Caki2 (cell line): ENCODE data around the gene ADAMTS13. TPM values are rescaled to one million over a fixed set of nuclear protein-coding genes. Genes with fewer than 3 reads are reported as not detected.
A peak's percentile ranks its signal among the peaks of the same experiment; 100 is the strongest.
"Not testable (repeated sequence)": the region's sequence is repeated elsewhere in the genome, so short reads cannot be mapped to it uniquely, and the experiment has no call there.

Experiments used
- DNase-seq: peaks from one replicate; pipeline ENCODE4 v3.0.0-alpha.2; 2015; ENCODE audit warnings: low read depth
- in situ Hi-C: cut with HindIII; loops from 2 replicates; pipeline ENCODE4 v1.10.0; 2016; ENCODE audit warnings: low sequenced_read_pairs, low pct_unique_long_range_greater_than_20kb, mixed read lengths
- total RNA-seq: library from RNA; depleted of rRNA; stranded (reverse); fragments of >200 nt; shearing (Covaris generic); gene quantifications from 2 replicates; pipeline ENCODE4 v1.2.3, GENCODE V29; 2014; ENCODE audit warnings: low replicate concordance; rRNA removed

The ADAMTS13 gene
- total RNA-seq = 3.0 and 3.7 TPM in 2 replicates

- no peak for DNase-seq
- in situ Hi-C loops = no loop called here
These were observed at the start of gene ADAMTS13 for GRCh38 chr9:133421615-133422542. Gene ADAMTS13, plus strand, starts transcription at chr9:133422367. Its CDS starts 77 bp downstream, at chr9:133422444.

DNA sequence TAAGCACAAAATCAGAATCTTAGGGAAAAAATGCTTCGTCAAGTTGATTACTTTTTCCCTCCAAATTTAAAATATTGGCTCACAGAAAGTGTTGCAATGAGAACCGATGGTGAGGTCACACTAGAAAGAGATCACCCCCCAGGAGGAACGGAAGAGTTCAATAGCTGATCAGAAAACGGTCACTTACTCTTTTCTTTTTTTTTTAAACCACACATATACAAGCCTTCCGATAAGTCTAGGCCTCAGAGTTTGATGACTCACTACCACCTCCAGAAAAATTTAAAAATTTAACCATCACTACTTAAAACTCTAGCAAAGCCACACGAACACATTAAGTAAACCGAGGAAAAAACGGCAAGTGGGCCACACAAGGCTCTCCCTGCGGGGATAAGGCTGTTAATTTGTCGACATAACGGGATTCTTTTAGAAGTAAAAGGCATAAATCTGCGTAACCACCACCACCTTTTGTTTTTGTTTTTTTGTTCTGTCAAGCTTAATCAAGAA, 47.5 kb upstream of the ADAMTS13 start:
- DNase-seq = no peak
- in situ Hi-C loops = loop anchor here (5.0 kb wide), 1 partner anchor 93 kb away; no protein-coding TSS in a partner anchor

DNA sequence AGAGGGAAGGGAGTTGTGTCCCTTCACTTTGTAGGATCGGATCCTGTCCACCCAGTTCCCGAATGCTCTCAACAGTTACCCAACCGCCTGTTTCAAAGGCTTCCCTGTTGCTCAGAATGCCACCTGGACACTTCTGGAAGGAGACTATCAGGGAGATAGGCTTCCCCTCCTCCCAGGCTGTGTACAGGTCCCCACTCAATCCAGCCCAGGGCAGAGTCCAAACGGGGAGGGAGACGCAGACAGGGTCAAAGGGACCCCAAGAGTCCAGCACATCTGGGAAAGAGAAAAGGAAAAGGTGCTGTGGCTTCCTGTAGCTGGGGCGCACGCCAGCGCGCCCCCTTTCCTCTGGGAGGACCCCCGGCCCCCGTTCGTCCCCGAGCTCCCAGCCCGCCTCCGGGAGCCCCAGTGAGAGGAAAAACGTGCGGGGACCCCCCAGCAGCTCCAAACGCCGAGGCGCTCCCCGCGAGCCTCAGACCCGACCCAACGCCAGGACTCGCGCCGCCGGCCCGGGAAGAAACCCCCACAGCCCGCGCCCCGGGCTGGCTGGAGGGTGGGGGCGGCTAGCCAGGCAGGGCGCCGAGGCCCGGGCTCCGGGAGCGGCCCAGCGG, 46.9 kb upstream of the ADAMTS13 start:
- no peak for DNase-seq
- in situ Hi-C loops = loop anchor here (5.0 kb wide), 1 partner anchor 92 kb away; no protein-coding TSS in a partner anchor

- peak; percentile 93 for DNase-seq
- in situ Hi-C loops = loop anchor here (5.0 kb wide), 1 partner anchor 91 kb away; no protein-coding TSS in a partner anchor
These were observed 46.2 kb upstream of the ADAMTS13 start, which contains the start of the genes STKLD1 and SURF4 for GRCh38 chr9:133375724-133376654. Gene STKLD1, plus strand, starts transcription at chr9:133376366. Its CDS starts 108 bp downstream, at chr9:133376474. Gene SURF4, minus strand, starts transcription at chr9:133376060. Its CDS starts 91 bp downstream, at chr9:133375969.

DNA sequence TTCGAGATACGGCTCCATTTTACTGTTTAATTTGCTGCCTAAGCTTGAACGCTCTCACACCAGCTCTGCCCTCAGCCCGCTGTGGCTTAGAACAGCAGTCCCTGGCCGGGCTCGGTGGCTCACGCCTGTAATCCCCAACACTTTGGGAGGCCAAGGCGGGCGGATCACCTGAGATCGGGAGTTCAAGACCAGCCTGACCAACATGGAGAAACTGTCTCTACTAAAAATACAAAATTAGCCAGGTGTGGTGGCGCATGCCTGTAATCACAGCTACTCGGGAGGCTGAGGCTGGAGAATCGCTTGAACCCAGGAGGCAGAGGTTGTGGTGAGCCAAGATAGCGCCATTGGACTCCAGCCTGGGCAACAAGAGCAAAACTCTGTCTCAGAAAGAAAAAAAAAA, 44.9 kb upstream of the ADAMTS13 start:
- not testable (repeated sequence) for DNase-seq
- in situ Hi-C loops = loop anchor here (5.0 kb wide), 1 partner anchor 90 kb away; no protein-coding TSS in a partner anchor

GRCh38 chr9:133377721-133378216, 44.4 kb upstream of the ADAMTS13 start:
- in situ Hi-C loops = loop anchor here (5.0 kb wide), 1 partner anchor 90 kb away; no protein-coding TSS in a partner anchor
- DNase-seq = no peak

DNA sequence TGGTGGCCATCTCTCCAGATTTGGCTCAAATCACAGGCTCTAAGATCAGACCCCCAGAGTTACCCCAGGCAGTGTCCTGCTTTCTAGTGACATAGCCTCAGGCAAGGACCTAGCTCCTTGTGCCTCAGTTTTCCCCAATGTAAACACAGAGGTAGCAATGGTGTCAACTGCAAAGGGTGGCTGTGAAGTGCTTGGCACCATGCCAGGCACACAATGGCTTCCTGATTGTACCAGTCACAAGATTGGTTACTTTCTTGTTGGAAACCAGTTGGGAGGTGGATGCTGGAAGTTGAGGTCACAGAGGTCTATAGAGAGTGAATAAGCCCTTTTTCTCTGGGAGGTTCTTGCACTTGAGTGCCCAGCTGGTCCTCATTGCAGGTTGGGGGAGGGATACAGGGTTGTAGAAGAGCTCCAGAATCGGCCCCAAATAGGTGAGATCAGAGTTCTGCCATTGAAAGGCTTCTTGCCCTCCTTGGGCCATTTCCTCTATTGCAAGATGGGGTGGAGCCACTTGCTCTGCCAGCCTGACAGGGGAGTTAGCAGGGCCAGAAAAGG, 43.7 kb upstream of the ADAMTS13 start:
- DNase-seq = no peak
- in situ Hi-C loops = loop anchor here (5.0 kb wide), 1 partner anchor 89 kb away; no protein-coding TSS in a partner anchor

GRCh38 chr9:133379153-133380086, 42.7 kb upstream of the ADAMTS13 start:
- in situ Hi-C loops = loop anchor here (5.0 kb wide), 1 partner anchor 88 kb away; no protein-coding TSS in a partner anchor
- no peak for DNase-seq

DNA sequence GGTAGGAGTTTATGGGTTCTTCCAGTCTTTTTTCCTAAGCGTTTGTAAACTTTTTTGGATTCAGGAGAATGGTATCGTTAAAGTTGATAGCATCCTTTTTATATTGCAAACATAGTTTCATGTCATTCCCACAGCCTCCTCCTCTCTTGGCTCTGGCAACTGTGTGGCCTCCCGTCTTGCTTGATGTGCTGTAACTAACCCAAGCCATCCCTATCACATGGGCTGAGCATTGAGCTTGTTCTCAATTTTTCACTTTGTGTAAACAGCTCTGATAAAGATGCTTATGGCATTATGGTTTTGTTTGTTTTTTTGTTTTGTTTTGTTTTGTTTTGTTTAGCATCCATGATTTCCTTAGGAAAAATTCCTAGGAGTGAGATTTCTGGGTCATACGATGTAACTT, 41.4 kb upstream of the ADAMTS13 start:
- DNase-seq = no peak
- in situ Hi-C loops = no loop called here

DNA sequence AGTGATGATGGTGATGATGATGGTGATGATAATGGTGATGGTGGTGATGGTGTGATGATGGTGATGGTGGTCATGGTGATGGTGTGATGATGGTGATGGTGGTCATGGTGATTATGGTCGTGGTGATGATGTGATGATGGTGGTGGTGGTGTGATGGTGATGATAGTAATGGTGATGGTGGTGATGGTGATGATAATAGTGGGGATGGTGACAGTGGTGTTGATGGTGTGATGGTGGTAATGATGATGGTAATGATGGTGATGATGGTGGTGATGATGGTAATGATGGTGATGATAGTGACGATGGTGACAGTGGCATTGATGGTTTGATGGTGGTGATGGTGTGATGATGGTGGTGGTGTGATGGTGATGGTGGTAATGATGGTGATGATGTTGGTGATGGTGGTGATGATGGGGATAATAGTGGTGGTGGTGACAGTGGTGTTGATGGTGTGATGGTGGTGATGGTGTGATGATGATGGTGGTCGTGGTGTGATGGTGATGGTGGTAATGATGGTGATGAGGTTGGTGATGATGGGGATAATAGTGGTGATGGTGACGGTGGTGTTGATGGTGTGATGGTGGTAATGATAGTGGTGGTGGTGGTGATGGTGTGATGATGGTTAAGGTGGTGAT, 39.5 kb upstream of the ADAMTS13 start:
- in situ Hi-C loops = no loop called here
- no peak for DNase-seq

GRCh38 chr9:133383438-133383837, 38.7 kb upstream of the ADAMTS13 start:
- in situ Hi-C loops = no loop called here
- DNase-seq = no peak

- in situ Hi-C loops = no loop called here
- DNase-seq = no peak
These were observed 37.3 kb upstream of the ADAMTS13 start for GRCh38 chr9:133384736-133385321.

- no peak for DNase-seq
- in situ Hi-C loops = no loop called here
These were observed 36.7 kb upstream of the ADAMTS13 start for GRCh38 chr9:133385452-133385851.

DNA sequence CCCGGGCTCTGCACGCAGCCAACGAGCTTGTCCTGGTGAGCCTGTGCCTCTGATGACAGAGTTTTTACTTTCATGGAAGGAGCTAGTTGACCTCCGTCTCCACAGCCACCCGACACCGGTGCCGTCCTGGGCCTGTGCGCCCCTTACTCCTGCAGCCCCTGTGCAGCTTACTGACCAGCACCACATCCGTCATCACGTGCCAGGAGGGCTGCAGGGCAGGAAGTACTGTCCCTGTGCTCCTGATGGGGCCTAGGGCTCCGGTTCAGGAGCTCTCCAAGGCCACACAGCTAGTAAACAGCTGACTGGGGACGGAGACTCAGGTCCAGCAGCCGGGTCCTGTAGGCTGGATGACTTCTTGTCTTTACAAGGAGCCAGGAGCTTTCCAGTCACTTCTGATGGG, 35.8 kb upstream of the ADAMTS13 start:
- in situ Hi-C loops = no loop called here
- no peak for DNase-seq

DNA sequence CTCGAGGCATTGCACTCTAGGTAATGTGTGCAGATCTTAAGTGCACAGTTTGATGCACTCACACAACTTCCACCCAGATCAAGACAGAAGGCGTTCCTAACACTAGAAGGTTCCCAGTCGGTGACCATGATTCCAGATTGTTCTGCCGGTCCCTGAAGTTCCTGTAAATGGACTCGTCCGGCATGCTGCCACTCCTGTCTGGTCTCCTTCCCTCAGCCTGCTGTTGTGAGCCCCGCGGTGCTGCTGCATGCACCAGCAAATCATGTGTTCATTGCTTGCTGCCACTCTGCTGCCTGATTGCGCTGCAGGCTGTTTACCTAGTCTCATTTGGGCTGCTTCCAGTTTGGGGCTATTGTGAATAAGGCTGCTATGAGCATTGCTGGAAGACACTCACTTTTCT, 34.5 kb upstream of the ADAMTS13 start:
- DNase-seq = no peak
- in situ Hi-C loops = no loop called here
